Cardiac atrium fibroblast (primary cell): Measurements from ENCODE around the gene OR2L8. TPM values are rescaled to one million over a fixed set of nuclear protein-coding genes. Genes with fewer than 3 reads are reported as not detected.

Experiments used
- total RNA-seq: library from RNA; depleted of rRNA; stranded (reverse); fragments of >200 nt; gene quantifications from 2 replicates; pipeline ENCODE4 v1.2.3, GENCODE V29; 2015

OR2L8 gene, protein sequence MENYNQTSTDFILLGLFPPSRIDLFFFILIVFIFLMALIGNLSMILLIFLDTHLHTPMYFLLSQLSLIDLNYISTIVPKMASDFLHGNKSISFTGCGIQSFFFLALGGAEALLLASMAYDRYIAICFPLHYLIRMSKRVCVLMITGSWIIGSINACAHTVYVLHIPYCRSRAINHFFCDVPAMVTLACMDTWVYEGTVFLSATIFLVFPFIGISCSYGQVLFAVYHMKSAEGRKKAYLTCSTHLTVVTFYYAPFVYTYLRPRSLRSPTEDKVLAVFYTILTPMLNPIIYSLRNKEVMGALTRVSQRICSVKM
- total RNA-seq: not detected in 2 replicates

DNA sequence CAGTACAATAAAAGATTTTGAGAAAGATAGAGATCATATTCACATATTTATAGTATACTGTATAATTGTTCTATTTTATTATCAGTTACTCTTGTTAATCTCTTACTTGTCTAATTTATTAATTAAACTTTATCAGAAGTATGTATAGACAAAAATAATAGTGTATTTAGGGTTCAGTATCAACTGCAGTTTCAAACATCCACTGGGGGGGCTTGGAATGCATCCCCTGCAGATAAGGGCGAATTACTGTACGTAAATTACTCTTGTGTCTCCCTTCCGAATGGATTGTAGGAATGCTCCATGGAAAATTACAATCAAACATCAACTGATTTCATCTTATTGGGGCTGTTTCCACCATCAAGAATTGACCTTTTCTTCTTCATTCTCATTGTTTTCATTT is at the start of gene OR2L8:
Gene OR2L8, plus strand, starts transcription at position 301 of the 400 bp plus-strand sequence. Its CDS starts 0 bp downstream, at position 301.

DNA sequence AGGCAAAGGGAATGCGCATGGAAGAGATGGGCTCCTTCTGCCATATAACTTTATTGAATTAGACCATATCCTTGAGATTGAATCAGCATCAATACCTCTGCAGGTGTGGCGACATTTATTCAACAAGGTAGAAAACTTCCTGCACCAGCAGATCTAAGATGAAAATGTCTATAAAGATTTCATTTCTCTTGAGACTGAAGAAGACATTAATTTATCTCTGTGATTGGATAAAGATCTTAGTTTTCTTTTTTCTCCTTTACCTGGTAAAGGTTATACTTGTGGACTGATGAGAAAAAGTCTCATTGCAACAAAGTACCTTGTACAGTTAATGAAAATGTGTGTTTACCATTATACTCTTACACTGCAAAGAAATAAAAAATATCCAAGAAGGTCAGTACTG is 28.7 kb upstream of the OR2L8 start, which contains the start of gene OR2T8:
Gene OR2T8, plus strand, starts transcription at position 301 of the 400 bp plus-strand sequence. CDS start 766 bp downstream, outside the sequence.

DNA sequence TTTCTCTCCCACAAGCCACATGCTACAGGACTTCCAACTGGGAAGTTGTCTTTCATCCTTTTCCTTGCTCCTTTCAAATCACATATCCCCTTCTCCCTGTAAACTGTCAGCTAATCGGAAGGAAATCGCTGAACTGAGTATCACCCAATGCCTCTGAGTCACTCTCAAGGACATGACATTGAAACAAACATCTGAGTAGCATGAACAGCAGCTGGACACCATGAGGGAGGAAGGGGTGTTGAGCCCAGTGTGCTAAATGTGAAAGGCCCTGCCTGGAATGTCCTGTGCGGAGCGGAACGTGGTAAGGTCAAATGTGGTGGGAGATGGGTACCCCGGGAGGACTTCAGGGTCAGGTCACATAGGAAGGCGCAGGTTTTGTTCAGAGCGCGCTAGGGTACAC is 23.8 kb upstream of the OR2L8 start, which contains the start of gene OR2AJ1:
Gene OR2AJ1, plus strand, starts transcription at position 22 of the 400 bp plus-strand sequence. CDS start 8,880 bp downstream, outside the sequence.

DNA sequence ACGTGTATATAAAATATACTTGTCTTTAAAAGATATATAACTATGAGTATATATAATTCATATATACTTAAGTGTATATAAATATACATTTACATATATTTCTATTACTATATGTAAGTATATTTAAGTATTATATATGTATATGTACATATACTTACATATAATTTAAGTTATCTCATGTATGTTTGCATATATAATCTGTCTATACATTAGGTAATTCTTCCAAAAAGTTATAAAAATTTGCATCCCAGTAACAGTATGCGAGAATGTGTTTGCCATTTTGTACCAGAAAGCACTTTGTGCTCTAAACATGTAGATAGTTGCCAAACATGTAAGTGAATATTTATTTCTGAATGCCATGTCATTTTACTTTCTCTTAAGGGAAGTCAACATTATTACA is 16.3 kb downstream of the OR2L8 start, which contains the start of gene OR2AK2:
Gene OR2AK2, plus strand, starts transcription at position 301 of the 400 bp plus-strand sequence. CDS start 144 bp downstream, outside the sequence.

Other genes starting within 250 kb of the OR2L8 start
- not detected in 2 replicates for gene OR6F1, start 232.2 kb upstream of the OR2L8 start, total RNA-seq
- not detected in 2 replicates for gene OR14K1, start 210.2 kb upstream of the OR2L8 start, total RNA-seq
- not detected in 2 replicates for gene OR14A2, start 200.7 kb upstream of the OR2L8 start, total RNA-seq
- gene OR1C1, start 188.3 kb upstream of the OR2L8 start, total RNA-seq: not detected in 2 replicates
- gene OR14A16, start 124.7 kb upstream of the OR2L8 start, total RNA-seq: not detected in 2 replicates
- gene OR11L1, start 107.0 kb upstream of the OR2L8 start, total RNA-seq: not detected in 2 replicates
- 0.32 TPM in 1 of 2 replicates, not detected in the other for gene TRIM58, start 91.7 kb upstream of the OR2L8 start, total RNA-seq
- gene OR2W3, start 53.3 kb upstream of the OR2L8 start, total RNA-seq: not detected in 2 replicates
- not detected in 2 replicates for gene OR2T8, start 28.6 kb upstream of the OR2L8 start, total RNA-seq
- gene OR2AJ1, start 24.0 kb upstream of the OR2L8 start, total RNA-seq: not detected in 2 replicates
- gene OR2AK2, start 16.4 kb downstream of the OR2L8 start, total RNA-seq: not detected in 2 replicates
- gene OR2L5, start 64.8 kb downstream of the OR2L8 start, total RNA-seq: not detected in 2 replicates
- not detected in 2 replicates for gene OR2L2, start 81.2 kb downstream of the OR2L8 start, total RNA-seq
- gene OR2L3, start 98.0 kb downstream of the OR2L8 start, total RNA-seq: not detected in 2 replicates
- not detected in 2 replicates for gene OR2L13, start 146.3 kb downstream of the OR2L8 start, total RNA-seq
- not detected in 2 replicates for gene OR2M5, start 196.3 kb downstream of the OR2L8 start, total RNA-seq
- not detected in 2 replicates for gene OR2M2, start 226.0 kb downstream of the OR2L8 start, total RNA-seq
- not detected in 2 replicates for gene OR2M3, start 248.4 kb downstream of the OR2L8 start, total RNA-seq